Testis (tissue), 3 donors: Measurements from ENCODE around the gene APCDD1L. TPM values are rescaled to one million over a fixed set of nuclear protein-coding genes. Genes with fewer than 3 reads are reported as not detected.

Experiments
- DNase-seq: peaks from one replicate; pipeline ENCODE4 v3.0.0-alpha.2; 2019
- H3K27ac ChIP-seq, 2 donors: fragments of 200-600 bp; sonication (generic); one replicate each; pipeline ENCODE4 v1.5.1; 2019
- H3K27me3 ChIP-seq: fragments of 200-600 bp; sonication (generic); one replicate; pipeline ENCODE4 v1.5.1; 2019
- H3K36me3 ChIP-seq: fragments of 200-600 bp; sonication (generic); one replicate; pipeline ENCODE4 v1.5.1; 2017; ENCODE audit warnings: low read depth; ENCODE audit errors: missing control alignments
- H3K4me1 ChIP-seq: fragments of 200-600 bp; sonication (generic); one replicate; pipeline ENCODE4 v1.5.1; 2019
- H3K4me3 ChIP-seq, 2 donors: fragments of 200-600 bp; sonication (generic); one replicate each; pipeline ENCODE4 v1.5.1; 2017 to 2019
- H3K9me3 ChIP-seq: fragments of 200-600 bp; sonication (generic); one replicate; pipeline ENCODE4 v1.5.1; 2017
- POLR2A ChIP-seq: fragments of 450-650 bp; IDR thresholded peaks from one replicate; pipeline ENCODE4 v1.6.1; 2017; ENCODE audit warnings: antibody characterized with exemption, mild to moderate bottlenecking, moderate library complexity
- WGBS, 2 donors: methylation state at CpG; one replicate each; pipeline ENCODE4 v1.1.5; 2018; 5-methylcytosine and 5-hydroxymethylcytosine counted together
- intact Hi-C: fragments of 100-400 bp; cut with DNase I; formaldehyde crosslinking; loops from one replicate; pipeline ENCODE4 v1.15.1; 2023; ENCODE audit warnings: low total_unique reads
- polyA plus RNA-seq: library from polyadenylated mRNA; stranded (reverse); fragments of 350-450 nt; fragmentation: Illumina TruSeq; extraction: RNeasy Lipid Tissue Mini Kit (QIAGEN cat#74804); gene quantifications from one replicate; pipeline ENCODE4 v1.2.3, GENCODE V29; 2014; ENCODE audit warnings: low read depth, low replicate concordance; ENCODE audit not compliant: insufficient read depth
- total RNA-seq, 2 donors: library from RNA; depleted of rRNA; stranded (reverse); fragments of >200 nt; gene quantifications; one replicate each; pipeline ENCODE4 v1.2.3, GENCODE V29; 2016
- TF ChIP-seq, protein P1 (sequence below), 3 experiments: fragments of 450-650 bp in 2 of 3; fragments of 200-600 bp in 1 of 3; sonication (generic) in 1 of 3; IDR thresholded peaks; one replicate each; pipeline ENCODE4 v1.5.1; 2016 to 2019; ENCODE audit warnings: antibody characterized with exemption in 3 of 3, mild to moderate bottlenecking in 2 of 3, moderate library complexity in 1 of 3

Gene APCDD1L
- total and polyA plus RNA-seq, 3 donors from 2014 or later = 0.12 to 0.20 TPM; not detected in 1

DNA sequence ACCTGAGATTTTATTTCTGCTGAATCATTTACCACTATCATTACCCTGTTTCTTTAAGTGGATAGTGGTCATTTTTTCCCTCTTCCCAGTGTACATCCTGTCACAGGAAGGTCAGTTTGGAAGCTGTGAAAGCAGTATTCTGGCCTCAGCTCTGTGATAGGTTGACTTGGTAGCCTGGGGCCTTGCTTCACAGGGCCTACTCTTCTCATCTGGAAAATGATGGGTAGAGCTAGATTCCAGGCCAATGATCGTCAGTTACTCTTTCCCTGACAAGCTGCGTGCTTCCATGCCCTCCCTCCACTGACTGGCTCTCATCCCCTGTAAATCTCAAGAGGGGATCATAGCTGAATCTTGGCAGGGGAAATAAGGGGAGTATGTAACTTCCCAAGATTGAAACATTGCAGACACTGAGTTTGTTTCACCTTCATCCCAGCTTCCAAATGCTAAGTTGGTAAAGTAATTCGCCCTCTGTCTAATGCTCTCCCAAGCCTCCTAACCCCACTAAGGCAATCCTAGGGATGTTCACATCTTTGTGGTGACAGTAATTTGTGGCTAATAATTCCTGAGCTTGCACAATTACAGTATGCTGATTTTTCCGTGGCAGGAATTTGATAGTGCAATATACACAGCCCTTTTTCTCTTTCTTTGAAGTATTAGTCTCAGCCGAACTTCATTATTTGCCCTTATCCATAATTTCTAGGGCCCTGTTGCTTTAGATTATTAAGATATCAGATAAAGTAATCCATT is 75.0 kb downstream of the APCDD1L start:
- no peaks in the 10 kb centered on the region for H3K27me3 ChIP-seq
- H3K4me1 ChIP-seq = no peaks in the 10 kb centered on the region
- H3K9me3 ChIP-seq = no peaks in the 10 kb centered on the region
- TF ChIP-seq POLR2A = no peak
- TF ChIP-seq, protein P1, sequence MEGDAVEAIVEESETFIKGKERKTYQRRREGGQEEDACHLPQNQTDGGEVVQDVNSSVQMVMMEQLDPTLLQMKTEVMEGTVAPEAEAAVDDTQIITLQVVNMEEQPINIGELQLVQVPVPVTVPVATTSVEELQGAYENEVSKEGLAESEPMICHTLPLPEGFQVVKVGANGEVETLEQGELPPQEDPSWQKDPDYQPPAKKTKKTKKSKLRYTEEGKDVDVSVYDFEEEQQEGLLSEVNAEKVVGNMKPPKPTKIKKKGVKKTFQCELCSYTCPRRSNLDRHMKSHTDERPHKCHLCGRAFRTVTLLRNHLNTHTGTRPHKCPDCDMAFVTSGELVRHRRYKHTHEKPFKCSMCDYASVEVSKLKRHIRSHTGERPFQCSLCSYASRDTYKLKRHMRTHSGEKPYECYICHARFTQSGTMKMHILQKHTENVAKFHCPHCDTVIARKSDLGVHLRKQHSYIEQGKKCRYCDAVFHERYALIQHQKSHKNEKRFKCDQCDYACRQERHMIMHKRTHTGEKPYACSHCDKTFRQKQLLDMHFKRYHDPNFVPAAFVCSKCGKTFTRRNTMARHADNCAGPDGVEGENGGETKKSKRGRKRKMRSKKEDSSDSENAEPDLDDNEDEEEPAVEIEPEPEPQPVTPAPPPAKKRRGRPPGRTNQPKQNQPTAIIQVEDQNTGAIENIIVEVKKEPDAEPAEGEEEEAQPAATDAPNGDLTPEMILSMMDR (IDR thresholded peaks at IDR 0.05) = no peak
- WGBS, 2 donors = 75 to 89% methylated on average over 5 of the region's 5 CpGs
- no peak overlapping the region for H3K4me3 ChIP-seq
- no peak for DNase-seq
- intact Hi-C loops = no loop called here
- H3K27ac ChIP-seq = no peak overlapping the region
- H3K36me3 ChIP-seq = no peaks in the 10 kb centered on the region

DNA sequence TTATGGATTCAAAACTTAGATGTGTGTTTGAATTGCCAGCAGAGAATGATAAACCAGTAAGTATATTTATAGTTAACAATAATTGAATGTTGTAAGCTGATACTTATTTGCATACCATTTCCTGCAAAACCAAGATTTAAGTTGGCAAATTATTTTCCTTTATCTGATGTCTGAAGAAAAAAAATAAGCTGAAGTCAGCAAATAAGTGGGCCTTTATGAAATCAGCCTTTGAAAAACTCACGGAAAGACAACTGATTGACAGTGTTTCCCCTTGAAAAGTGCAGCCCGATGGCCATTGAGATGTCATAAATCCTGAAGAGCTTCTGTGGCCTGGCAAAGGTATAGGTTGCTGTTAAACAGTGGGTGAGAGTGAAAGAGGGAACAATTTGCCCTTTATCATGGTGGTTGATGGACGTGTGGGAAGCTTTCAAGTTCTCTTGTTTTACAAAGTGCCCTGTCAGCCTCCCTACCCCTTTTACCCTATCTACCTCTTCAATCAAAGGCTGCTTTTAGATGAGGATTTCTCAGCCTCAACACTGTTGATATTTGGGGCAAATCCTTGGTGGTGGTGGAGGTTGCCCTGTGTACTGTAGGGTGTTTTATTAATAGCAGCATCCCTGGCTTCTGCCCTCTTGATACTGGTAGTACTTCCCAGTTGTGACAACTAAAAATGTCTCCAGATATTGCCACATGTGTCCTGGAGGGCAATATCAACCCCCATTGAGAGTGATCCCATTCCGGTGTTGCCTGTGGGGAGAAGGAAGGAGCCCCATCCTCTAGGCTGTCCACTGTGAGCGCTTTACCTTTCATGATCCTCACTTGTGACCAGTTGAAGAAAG is 76.0 kb downstream of the APCDD1L start:
- Histone ChIP-seq H3K4me1 (no peaks in the 10 kb centered on the region), H3K36me3 (no peaks in the 10 kb centered on the region), H3K27ac (no peak overlapping the region), H3K4me3 (no peak overlapping the region), H3K27me3 (no peaks in the 10 kb centered on the region), H3K9me3 (no peaks in the 10 kb centered on the region)
- WGBS, 2 donors = 84 to 87% methylated on average over 5 of the region's 5 CpGs
- intact Hi-C loops = no loop called here
- TF ChIP-seq, protein P1 (IDR thresholded peaks at IDR 0.05) = no peak
- no peak for TF ChIP-seq POLR2A
- DNase-seq = no peak

DNA sequence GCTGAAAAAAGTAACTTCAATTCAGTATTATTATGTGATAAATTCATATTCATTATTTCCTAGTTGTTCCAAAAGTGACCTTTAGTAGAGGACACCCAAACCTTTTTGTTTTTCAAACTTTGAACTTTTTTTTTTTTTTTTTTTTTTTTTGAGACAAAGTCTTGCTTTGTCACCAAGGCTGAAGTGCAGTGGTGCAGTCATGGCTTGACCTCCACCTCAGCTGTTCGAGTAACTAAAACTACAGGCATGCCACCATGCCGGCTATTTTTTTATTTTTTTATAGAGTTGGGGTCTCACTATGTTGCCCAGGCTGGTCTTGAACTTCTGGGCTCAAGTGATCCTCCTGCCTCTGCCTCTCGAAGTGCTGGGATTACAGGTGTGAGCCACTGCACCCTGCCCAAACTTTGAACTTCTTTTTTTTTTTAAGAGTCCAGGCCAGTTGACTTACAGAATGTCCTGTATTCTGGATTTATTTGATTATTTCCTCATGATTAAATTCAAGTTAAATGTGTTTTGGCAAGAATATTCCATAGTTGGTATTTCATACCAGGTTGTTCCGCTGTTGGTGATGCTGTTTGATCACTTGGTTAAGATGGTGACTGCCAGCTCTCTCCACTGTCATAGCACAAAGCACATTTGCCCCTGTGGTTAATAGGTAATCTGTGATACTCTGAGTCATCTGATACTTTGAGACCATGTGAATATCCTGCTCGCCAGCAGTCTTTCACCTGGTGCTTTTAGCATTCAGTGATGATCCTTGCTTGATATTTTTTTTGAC is 78.1 kb downstream of the APCDD1L start:
- H3K36me3 ChIP-seq = no peaks in the 10 kb centered on the region
- H3K4me3 ChIP-seq = no peak overlapping the region
- no peak for TF ChIP-seq POLR2A
- TF ChIP-seq, protein P1 (IDR thresholded peaks at IDR 0.05) = no peak
- H3K4me1 ChIP-seq = peaks cover 5% of the 10 kb centered on the region
- H3K9me3 ChIP-seq = no peaks in the 10 kb centered on the region
- no peak overlapping the region for H3K27ac ChIP-seq
- 85 to 96% methylated on average over 5 of the region's 5 CpGs for WGBS, 2 donors
- intact Hi-C loops = no loop called here
- no peak for DNase-seq
- no peaks in the 10 kb centered on the region for H3K27me3 ChIP-seq

DNA sequence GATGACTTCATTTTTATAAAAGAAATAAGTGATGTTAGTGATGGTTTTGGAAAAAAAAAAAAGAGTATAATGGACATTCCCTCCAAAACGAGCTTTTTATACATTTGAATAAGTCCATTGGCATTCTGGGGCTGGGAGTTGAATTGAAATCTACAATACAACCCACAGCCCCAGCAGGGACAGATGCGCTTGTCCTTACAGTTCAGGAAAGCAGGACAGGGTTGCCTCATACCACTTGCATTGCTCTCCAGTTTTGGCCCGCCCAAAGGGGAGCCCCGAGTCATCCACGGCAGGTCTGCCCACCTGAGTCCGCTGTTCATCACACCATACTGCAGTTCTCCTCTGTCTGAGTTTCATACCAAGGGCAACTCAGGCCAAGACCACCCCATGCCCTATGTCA is 80.0 kb downstream of the APCDD1L start:
- no peak overlapping the region for H3K27ac ChIP-seq
- no peaks in the 10 kb centered on the region for H3K36me3 ChIP-seq
- WGBS, 2 donors = 91 to 95% methylated on average over 6 of the region's 6 CpGs
- DNase-seq = no peak
- H3K9me3 ChIP-seq = no peaks in the 10 kb centered on the region
- intact Hi-C loops = no loop called here
- H3K4me1 ChIP-seq = peaks cover 5% of the 10 kb centered on the region
- TF ChIP-seq, protein P1 (IDR thresholded peaks at IDR 0.05) = no peak
- no peak for TF ChIP-seq POLR2A
- no peak overlapping the region for H3K4me3 ChIP-seq
- no peaks in the 10 kb centered on the region for H3K27me3 ChIP-seq
